DMS 273 (cell line): ENCODE results near the gene ASMTL.
"Not testable (repeated sequence)": the region's sequence is repeated elsewhere in the genome, so short reads cannot be mapped to it uniquely, and the experiment has no call there.

Experiments used
- DNase-seq: peaks from one replicate; lab custom pipeline; 2025; ENCODE audit not compliant: unreplicated experiment; lab: John Stamatoyannopoulos, UW

Gene ASMTL

DNA sequence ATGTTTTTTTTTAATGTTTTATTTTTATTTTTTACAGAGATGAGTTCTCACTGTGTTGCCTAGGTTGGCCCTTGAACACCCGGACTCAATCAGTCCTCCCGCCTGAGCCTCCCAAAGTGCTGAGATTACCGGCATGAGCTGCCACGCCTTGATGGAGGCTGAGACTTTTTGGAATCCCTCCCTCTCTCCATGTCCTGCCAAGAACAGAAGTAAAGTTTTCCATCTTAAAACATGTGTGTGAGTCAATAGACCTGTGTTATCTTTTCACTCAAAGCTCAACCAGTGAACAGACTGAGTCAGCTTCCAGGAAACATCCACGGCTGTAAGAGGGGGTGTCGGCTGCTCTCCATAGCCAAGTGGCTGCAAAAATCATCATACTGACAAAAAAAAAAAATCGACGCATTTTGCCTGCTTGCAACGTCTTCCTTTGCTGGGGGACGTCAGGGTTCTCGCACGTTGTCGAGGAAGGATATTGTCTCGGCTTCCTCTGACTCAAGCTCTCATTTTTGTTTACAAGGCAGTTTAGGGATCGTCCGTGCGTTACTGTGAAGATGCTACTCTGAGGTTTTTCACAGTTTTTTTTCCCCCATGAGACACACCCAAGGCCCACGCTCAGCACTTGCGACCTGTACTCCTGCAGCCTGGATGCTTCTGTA is 10.0 kb upstream of the ASMTL start:
- DNase-seq = no peak

DNA sequence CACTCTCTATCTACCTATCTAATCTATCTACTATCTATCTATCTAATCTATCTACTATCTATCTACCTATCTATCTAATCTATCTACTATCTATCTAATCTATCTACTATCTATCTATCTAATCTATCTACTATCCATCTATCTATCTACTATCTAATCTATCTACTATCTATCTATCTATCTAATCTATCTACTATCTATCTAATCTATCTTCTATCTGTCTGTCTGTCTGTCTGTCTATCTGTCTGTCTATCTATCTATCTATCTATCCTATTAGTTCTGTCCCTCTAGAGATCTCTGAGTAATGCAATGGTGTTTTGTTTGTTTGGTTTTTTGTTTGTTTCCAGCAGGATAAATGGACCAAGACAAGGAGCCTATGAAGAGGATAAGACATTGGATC is 9.4 kb upstream of the ASMTL start:
- no peak for DNase-seq

DNA sequence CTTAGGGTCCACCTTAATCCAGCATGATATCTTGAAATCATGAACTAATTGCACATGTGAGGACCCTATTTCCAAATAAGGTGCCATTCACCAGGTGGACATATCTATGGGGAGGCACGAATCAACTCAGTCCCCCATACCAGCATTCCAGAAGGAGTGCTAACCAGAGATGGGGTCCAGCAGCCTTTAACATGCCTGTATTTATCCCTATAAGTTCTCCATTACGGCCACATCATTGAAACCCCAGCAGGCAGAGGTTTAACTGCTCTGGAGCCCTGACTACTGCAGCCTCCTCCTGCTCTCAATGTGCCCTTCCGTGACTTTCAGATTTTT is 3.2 kb upstream of the ASMTL start:
- no peak for DNase-seq

DNA sequence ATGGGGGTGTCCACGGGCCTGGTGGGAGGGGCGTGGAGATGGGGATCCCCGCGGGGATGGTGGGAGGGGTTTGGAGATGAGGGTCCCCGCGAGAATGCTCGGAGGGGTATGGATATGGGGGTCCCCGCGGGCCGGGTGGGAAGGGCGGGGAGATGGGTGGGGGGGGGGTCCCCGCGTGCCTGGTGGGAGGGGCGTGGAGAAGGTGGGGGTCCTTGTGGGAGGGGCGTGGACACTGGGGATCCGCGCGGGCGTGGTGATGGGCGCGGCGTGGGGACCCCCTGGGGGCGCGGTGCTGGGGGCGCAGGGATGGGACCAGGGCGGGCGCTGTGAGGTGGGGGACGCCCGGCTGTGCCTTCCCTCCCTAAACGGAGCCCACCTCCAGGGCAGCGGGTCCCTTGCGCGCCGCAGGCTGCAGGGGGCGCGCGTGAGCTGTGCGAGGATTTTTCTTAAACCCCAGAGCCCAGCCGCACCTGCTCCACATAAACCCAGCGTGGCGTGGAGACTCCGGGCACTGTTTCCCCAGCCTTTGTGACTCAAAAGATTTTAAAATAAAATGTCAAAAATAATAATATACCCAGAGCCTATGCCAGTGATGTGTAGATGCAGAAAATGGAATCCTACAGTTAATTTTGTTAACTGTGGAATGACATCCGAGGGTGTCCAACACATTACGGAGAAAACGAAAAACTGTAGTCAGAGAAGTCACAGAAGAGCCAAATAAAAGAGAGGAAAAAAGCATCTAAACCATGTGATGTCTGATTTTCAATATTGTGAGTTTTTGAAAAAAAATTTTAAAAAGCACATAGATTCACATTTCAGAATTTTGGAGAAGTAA is 1.5 kb upstream of the ASMTL start:
- no peak for DNase-seq

DNA sequence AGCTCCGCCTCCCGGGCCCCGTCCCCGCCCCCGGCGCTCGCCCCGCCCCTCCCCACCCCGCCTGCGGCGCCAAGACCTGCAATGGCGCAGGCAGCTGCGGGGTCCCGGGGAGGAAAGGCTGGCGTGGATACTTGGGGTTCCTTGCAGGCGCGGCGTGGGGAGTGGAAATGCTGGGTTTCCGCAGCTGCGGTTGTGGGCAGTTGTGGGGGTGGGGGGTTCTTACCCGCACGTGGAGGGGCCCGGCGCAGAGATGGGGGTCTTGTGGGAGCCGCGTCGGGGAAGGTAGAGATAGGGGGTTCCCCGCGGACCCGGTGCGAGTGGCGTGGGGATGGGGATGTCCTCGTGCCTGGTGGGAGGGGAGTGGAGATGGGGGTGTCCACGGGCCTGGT is 680 bp upstream of the ASMTL start:
- no peak for DNase-seq

DNA sequence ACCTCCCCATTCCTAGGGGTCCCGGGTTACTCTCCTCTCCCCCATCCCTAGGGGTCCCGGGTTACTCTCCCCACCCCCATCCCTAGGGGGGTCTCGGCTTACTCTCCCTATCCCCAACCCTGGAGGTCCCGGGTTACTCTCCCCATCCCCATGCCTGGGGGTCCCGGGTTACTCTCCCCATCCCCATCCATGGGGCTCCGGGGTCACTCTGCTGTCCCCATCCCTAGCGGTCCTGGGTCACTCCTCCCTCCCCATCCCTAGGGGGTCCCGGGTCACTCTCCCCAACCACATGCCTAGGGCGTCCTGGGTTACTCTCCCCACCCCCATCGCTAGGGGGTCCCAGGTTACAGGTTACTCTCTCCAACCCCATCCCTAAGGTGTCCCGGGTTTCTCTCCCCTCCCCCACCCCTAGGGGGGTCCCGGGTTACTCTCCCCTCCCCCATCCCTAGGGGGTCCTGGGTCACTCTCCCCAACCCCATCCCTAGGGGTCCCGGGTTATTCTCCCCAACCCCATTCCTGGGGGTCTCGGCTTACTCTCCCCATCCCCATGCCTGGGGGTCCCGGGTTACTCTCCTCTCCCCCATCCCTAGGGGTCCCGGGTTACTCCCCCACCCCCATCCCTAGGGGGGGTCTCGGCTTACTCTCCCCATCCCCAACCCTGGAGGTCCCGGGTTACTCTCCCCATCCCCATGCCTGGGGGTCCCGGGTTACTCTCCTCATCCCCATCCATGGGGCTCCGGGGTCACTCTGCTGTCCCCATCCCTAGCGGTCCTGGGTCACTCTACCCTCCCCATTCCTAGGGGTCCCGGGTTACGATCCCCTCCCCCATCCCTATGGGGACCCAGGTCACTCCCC is 821 bp downstream of the ASMTL start:
- no peak for DNase-seq

DNA sequence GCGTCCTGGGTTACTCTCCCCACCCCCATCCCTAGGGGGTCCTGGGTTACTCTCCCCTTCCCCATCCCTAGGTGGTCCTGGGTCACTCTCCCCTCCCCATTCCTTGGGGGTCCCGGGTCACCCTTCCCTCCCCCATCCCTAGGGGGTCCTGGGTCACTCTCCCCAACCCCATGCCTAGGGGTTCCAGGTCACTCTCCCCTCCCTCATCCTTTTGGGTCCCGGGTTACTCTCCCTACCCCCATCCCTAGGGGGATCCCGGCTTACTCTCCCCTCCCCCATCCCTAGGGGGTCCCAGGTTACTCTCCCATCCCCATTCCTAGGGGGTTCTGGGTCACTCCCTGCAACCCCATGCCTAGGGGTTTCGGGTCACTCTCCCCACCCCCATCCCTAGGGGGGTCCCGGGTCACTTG is 1.5 kb downstream of the ASMTL start:
- no peak for DNase-seq

DNA sequence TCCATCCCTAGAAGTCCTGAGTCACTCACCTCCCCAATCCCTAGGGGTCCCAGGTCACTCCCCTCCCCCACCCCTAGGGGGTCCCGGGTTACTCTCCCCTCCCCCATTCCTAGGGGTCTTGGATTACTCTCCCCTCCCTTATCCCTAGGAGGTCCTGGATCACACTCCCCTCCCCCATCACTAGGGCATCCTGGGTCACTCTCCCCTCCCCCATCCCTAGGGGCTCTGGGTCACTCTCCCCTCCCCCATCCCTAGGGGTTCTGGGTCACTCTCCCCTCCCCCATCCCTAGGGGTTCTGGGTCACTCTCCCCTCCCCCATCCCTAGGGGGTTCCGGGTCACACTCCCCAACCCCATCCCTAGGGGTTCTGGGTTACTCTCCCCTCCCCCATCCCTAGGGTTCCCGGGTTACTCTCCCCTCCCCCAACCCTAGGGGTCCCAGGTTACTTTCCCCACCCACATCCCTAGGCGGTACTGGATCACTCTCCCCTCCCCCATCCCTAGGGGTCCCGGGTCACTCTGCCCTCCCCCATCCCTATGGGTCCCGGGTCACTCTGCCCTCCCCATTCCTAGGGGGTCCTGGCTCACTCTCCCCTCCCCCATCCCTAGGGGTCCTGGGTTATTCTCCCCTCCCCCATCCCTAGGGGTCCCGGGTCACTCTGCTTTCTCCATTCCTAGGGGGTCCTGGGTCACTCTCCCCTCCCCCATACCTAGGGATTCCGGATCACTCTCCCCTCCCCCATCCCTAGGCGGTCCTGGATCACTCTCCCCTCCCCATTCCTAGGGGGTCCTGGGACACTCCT is 2.1 kb downstream of the ASMTL start:
- DNase-seq = no peak

DNA sequence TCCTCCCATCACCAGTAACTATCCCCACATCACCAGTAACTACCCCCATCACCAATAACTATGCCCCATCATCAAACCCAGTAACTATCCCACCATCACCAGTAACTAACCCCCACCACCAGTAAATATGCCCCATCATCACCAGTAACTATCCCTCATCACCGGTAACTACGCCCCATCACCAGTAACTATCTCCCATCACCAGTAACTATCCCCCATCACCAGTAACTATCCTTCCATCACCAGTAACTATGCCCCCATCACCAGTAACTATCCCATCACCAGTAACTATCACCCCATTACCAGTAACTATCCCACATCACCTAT is 2.9 kb downstream of the ASMTL start:
- no peak for DNase-seq

DNA sequence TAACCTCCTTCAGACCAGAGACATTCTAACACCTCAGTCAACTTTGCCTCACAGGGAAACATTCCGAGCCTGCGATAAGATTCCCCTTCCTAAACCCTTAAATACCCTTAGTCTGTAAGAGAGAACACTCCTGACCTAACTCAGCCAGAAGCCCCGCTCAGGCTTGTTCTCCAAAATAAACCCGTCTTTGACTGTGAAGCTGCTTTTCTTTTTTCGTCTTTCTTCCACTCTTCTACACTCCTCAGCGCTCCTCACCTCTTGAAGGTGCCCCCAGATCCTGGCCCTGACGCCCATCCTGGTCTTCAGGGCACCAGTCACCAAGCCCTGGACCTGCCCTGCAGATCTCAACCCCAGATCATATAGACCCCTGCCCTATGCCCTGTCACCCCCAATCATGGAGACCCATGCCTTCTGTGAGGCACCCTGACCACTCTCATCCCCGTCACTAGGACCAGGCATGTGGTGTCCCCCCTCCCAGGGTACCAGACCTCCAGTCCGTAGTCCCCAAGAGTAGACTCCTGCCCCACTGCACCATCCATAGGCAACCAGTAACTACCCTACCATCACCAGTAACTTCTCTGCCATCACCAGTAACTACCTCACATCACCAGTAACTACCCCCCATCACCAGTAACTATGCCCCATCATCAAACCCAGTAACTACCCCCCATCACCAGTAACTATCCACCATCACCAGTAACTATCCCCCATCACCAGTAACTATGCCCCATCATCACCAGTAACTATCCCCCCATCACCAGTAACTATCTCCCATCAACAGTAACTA is 3.5 kb downstream of the ASMTL start:
- no peak for DNase-seq

DNA sequence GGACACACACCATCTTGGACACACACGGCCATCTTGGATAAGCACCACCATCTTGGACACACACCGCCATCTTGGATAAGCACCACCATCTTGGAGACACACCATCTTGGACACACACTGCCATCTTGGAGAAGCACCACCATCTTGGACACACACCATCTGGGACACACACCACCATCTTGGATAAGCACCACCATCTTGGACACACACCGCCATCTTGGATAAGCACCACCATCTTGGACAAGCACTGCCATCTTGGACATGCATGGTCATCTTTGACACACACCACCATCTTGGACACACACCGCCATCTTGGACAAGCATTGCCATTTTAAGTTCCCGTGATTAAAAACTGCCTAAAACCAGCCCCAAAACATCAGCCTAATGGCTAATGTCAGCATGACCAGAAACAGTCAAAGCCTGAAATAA is 4.1 kb downstream of the ASMTL start:
- DNase-seq = not testable (repeated sequence)

DNA sequence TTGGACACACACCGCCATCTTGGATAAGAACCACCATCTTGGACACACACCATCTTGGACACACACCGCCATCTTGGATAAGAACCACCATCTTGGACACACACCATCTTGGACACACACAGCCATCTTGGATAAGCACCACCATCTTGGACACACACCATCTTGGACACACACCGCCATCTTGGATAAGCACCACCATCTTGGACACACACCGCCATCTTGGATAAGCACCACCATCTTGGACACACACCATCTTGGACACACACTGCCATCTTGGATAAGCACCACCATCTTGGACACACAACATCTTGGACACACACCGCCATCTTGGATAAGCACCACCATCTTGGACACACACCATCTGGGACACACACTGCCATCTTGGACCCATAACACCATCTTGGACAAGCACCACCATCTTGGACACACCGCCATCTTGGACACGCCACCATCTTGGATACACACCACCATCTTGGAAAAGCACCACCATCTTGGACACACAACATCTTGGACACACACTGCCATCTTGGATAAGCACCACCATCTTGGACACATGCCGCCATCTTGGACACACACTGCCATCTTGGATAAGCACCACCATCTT is 4.6 kb downstream of the ASMTL start:
- not testable (repeated sequence) for DNase-seq

DNA sequence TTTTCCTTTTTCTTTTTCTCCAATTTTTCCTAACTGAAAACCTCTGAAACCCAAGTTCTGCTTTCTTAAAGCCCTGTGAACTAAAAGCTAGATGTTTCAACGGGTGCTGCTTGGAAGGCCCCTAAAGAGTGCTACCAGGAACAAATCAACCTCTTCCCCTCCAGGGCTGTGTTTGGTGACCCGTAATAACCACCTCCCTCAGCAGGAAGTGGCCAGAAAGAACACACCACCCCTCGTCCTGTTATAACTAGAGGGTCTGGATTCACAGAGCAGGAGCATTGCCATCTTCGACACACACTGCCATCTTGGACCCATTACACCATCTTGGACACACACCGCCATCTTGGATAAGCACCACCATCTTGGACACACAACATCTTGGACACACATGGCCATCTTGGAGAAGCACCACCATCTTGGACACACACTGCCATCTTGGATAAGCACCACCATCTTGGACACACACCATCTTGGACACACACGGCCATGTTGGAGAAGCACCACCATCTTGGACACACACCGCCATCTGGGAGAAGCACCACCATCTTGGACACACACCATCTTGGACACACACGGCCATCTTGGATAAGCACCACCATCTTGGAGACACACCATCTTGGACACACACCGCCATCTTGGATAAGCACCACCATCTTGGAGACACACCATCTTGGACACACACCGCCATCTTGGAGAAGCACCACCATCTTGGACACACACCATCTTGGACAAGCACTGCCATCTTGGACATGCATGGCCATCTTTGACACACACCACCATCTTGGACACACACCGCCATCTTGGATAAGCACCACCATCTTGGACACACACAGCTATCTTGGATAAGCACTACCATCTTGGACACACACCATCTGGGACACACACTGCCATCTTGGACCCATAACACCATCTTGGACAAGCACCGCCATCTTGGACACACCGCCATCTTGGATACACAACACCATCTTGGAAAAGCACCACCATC is 5.4 kb downstream of the ASMTL start:
- not testable (repeated sequence) for DNase-seq

DNA sequence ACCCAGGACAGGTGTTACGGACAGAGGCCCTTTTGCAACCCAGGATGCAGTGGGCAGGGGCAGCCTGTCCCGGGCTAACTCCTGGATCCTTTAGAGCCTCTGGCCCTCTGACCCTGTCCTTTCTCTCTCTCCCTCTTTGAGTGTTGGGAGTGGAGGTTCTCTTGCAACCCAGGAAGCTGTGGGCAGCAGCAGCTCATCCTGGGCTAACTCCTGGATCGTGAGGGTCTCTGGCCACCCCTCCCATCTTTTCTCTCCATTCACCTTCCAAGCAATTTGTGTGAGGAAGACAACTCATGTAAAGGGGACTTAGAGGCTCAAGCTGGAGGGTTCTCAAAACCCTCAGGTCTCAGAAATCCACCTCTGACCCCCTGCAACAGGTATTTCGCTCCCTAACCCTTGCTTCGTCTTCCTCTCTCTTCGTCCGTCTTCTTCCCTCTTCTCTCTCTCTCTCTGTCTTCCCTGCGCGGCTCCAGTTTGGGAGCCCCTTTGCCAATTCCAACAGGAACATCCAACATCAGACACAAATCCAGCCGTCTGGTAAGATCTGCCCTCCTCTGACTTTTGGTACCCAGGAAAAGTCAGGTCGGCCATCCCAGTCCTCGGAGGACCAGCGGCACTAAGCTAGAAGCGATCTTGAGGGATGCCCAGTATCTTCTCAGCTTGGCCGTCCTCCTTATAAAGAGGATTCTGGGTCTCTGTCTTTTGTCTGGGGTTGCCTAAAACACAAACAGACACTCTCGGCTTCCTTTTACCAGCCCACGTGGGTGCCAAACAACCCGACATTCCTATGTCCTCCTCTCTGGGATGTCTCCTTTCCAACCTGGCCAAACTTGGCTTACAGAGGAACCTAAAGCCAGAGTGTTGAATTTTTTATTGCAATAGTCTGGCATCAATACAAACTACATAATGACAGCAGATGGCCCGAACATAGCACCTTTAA is 7.9 kb downstream of the ASMTL start:
- no peak for DNase-seq

DNA sequence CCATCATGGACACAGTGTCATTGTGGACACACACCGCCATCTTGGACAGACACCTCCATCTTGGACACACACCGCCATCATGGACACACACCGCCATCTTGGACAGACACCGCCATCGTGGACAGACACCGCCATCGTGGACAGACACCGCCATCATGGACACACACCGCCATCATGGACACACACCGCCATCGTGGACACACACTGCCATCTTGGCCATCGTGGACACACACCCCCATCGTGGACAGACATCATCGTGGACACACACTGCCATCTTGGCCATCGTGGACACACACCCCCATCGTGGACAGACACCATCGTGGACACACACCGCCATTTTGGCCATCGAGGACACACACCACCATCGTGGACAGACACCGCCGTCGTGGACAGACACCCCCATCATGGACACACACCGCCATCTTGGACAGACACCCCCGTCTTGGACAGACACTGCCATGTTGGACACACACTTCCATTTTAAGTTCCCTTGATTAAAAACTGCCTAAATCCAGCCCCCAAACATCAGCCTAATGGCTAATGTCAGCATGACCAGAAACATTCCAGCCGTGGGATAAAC is 9.1 kb downstream of the ASMTL start:
- DNase-seq = no peak

DNA sequence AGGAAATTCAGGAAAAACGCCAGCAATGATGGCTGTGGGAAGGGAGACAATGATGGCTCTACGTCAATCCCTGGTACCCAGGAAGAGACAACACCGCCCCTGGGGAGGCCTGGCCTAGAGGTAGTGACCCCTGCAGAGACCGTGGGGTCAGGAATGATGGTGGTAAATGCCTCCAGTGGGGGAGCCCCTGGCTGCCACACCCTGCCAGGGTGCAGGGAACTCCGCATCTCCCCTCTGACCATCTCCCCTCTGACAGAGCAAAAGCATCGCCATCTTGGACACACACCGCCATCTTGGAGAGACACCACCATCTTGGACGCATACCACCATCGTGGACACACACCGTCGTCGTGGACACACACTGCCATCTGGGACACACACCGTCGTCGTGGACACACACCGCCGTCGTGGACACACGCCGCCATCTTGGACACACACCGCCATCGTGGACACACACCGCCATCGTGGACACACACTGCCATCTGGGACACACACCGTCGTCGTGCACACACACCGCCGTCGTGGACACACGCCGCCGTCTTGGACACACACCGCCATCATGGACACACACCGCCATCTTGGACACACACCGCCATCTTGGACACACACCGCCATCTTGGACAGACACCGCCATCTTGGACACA is 9.9 kb downstream of the ASMTL start:
- no peak for DNase-seq
